Measurements from ENCODE around the gene ATXN7L1.
A peak's percentile ranks its signal among the peaks of the same experiment; 100 is the strongest.

Gene ATXN7L1, protein sequence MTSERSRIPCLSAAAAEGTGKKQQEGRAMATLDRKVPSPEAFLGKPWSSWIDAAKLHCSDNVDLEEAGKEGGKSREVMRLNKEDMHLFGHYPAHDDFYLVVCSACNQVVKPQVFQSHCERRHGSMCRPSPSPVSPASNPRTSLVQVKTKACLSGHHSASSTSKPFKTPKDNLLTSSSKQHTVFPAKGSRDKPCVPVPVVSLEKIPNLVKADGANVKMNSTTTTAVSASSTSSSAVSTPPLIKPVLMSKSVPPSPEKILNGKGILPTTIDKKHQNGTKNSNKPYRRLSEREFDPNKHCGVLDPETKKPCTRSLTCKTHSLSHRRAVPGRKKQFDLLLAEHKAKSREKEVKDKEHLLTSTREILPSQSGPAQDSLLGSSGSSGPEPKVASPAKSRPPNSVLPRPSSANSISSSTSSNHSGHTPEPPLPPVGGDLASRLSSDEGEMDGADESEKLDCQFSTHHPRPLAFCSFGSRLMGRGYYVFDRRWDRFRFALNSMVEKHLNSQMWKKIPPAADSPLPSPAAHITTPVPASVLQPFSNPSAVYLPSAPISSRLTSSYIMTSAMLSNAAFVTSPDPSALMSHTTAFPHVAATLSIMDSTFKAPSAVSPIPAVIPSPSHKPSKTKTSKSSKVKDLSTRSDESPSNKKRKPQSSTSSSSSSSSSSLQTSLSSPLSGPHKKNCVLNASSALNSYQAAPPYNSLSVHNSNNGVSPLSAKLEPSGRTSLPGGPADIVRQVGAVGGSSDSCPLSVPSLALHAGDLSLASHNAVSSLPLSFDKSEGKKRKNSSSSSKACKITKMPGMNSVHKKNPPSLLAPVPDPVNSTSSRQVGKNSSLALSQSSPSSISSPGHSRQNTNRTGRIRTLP

GRCh38 chr7:105876091-105876963 is at the start of gene ATXN7L1:
ATXN7L1 (minus strand) TSS chr7:105876599; CDS start chr7:105876558, 41 bp downstream.
- peak; percentile 85 to 90 for DNase-seq

DNA sequence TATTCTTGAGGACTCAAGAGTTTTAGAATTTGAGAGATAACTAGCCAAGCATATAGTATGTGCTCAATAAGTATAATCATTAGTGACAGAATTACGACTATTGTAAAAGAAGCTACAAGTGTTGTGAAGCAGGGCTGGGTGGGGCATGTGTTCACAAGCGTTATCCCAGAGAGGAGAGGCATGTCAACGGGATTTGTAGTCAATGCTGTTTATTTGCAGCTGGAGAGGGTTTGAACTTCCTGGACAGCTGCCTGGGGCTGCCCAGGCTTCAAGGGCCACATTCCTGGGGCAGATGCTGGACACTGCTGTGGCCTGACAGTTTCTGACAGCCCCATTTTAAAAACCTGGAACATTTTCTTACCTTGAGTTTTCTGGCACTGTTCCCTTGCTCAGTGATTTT is 49.7 kb upstream of the ATXN7L1 start:
- no peak for DNase-seq

- DNase-seq: no peak
Measured at GRCh38 chr7:105924945-105925344, 48.5 kb upstream of the ATXN7L1 start.

DNA sequence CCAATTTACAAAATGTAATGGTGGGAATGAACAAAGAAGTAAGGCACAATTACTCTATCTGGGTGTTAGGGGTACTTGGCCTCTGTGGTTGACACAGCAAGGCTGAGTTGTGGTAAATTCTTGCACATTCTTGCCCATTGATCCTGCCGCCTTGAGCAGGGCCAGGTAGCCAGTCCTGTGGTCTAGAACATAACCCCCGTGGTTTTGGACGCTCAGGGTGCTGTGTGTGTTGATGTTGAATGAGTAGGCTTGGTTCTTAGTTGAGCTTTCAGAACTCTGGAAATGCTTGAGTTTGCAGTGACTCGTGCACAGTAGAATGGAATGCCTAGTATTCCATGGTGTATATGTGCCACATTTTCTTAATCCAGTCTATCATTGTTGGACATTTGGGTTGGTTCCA is 44.4 kb upstream of the ATXN7L1 start:
- DNase-seq: no peak

- DNase-seq: no peak
Measured at GRCh38 chr7:105917659-105918058, 41.3 kb upstream of the ATXN7L1 start.

DNA sequence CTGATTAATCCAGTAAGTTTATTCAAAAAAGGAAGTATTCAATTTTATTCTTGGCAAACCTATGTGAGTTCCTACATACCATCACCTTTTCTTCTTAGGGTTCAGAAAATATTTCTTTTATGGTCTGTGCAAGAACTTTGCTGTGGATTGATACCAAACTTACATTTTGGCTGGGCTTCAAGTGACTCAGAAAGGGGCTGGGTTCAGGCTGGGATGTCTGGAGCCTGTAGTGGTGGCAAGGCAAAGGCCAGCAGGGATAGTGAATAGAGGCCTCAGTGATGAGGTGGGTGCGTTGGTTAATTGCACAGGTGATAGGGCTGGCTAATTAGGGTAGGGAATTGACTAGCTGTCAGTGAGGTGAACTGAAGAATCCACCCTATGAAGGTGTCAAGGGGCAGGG is 40.2 kb upstream of the ATXN7L1 start:
- no peak for DNase-seq

- no peak for DNase-seq
Measured at GRCh38 chr7:105913947-105914346, 37.5 kb upstream of the ATXN7L1 start.

GRCh38 chr7:105911961-105912575 is 35.7 kb upstream of the ATXN7L1 start:
- DNase-seq: no peak

GRCh38 chr7:105910172-105910571 is 33.8 kb upstream of the ATXN7L1 start:
- DNase-seq: no peak

- DNase-seq: no peak
Measured at GRCh38 chr7:105909742-105910141, 33.3 kb upstream of the ATXN7L1 start.

DNA sequence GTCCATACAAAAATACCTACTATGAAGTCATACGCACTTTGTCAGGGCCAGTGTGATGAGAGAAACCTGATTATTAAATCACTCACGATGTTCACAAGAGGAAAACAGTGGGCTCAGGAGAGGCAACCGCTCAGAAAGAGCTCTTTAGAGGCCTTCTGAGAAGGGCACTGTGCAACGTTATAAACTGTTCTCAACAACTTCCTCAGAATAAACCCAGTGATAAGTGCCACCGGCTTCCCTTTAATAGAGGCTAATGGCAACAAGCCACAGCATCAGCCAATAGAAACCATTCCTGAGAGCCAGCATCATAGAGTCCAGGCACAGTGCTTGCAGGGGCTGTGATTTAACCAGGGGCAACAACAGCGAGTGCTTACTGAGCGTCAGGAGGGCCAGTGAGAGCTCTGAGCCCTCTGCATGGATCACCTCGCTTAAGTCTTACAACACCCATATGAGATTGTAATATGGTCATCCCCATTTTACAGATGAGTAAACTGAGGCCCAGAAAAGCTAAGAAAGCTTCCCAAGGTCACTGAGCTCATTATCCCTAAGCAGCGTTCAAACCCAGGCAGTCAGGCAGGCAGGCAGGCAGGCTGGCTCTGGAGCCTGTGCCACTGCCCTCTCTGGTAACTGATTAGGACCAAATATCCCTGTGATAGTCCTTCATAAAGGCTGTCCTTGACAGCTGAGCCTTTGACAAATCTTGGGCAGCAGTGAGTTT is 30.9 kb upstream of the ATXN7L1 start:
- no peak for DNase-seq

- peak; percentile 25 to 32 for DNase-seq
Measured at GRCh38 chr7:105906695-105907094, 30.3 kb upstream of the ATXN7L1 start.

- no peak for DNase-seq
Measured at GRCh38 chr7:105905910-105906568, 29.6 kb upstream of the ATXN7L1 start.

GRCh38 chr7:105905209-105905909 is 29.0 kb upstream of the ATXN7L1 start:
- DNase-seq: no peak

DNA sequence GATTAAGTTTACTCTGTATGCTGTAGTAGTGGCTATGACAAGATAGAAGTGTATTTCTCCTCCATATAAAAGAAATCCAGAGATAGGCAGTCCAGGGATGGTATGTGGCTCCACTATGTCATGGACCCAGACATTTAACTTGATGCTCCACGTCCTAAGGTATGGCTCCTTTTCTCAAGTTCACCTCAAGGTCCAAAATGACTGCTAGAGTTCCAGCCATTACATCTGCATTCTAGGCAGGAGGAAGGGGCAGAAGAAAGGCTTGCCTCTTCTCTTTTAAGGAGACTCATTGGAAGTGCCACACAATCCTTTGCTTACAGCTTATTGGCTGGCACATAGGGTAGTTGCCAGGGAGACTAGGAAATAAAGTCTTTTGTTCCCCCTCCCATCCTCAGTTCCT is 27.7 kb upstream of the ATXN7L1 start:
- DNase-seq: no peak

- no peak for DNase-seq
Measured at GRCh38 chr7:105902325-105902911, 26.0 kb upstream of the ATXN7L1 start.

- no peak for DNase-seq
Measured at GRCh38 chr7:105897999-105898398, 21.6 kb upstream of the ATXN7L1 start.

DNA sequence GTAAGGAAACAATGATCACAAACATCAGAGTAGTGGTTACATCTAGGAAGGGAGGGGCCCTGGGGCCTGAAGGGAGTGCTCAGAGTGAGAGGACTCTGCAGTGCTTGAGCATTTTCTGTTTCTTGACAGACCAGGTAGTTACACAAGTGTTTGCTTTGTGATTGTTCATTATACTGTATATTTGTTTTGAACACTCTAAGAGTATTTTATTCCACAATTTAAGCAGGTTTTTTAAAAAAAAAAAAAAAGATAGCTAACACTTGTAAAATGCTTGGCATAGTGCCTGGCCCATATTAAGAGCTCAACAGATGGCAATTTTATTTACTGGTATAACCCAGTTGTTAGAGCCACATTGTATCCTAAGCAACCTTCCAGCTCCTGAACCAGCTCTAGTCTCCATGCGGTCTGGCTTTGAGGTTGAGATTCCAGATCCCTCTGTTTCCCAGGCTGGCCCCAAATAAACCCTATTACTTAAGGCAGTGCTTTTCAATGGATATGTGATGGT is 20.1 kb upstream of the ATXN7L1 start:
- DNase-seq: no peak

DNA sequence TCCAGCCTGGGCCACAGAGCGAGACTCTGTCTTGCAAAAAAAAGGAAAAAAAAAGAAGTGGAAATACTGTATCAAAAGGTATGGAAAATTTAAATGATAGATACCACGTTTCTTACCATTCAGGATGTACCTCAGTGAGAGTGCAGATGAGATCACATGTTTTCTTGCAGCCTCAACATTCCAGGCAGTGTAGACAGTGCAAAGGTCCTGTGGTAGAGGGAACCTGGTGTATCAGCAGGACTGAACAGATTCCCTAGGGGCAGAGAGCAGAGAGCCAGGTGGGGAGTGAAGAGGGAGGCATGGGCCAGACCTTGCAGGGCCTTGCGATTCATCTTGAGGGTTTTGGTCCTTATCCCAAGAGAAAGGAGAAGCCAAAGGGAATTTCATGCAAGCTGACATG is 17.7 kb upstream of the ATXN7L1 start:
- DNase-seq: no peak

GRCh38 chr7:105892387-105892786 is 16.0 kb upstream of the ATXN7L1 start:
- DNase-seq: no peak

Data from cerebellar nuclear complex (tissue), 1 donor.